Posterior vena cava (tissue), 2 donors: ENCODE results near the gene GRK4. TPM values are rescaled to one million over a fixed set of nuclear protein-coding genes. Genes with fewer than 3 reads are reported as not detected.
"Not testable (repeated sequence)": the region's sequence is repeated elsewhere in the genome, so short reads cannot be mapped to it uniquely, and the experiment has no call there.

Experiments
- DNase-seq: peaks from one replicate; pipeline ENCODE4 v3.0.0-alpha.2; 2020; ENCODE audit warnings: low spot score
- intact Hi-C, 2 donors: fragments of 100-400 bp; cut with DNase I; formaldehyde crosslinking; loops; one replicate each; pipeline versions ENCODE4 v1.14.1 to v1.14.2; 2022 to 2023
- long read RNA-seq, 2 donors: library from polyadenylated mRNA; unstranded; transcript quantifications; one replicate each; pipeline ENCODE4 v2.0.0, GENCODE V29; 2020 to 2021
- total RNA-seq, 2 donors: library from RNA; stranded (reverse); fragmentation: NEBNext Ultra II Directional; extraction: Animal tissue kit (Norgen Biotek cat#: 25700); gene quantifications; one replicate each; pipeline ENCODE4 v1.2.1, GENCODE V29; 2021
- donor health status: DM: yes; HTN: yes; CAD: no.
- donor health status: DM: yes; HTN: yes; CAD: no.

Gene GRK4
- 1 to 10 TPM; 5.6 to 8.0 TPM for total RNA-seq
- long read RNA-seq, donor 1, partial matches to known transcripts: 0 of 1 reads
- long read RNA-seq, donor 1, other reads (novel, unspliced or antisense): 1 of 1 reads
- long read RNA-seq, donor 2, partial matches to known transcripts: 0 of 1 reads
- long read RNA-seq, donor 2, other reads (novel, unspliced or antisense): 1 of 1 reads

GRCh38 chr4:2963175-2963965 is at the start of gene GRK4, which contains the start of gene NOP14:
GRK4 (plus strand) TSS chr4:2963571; CDS start chr4:2964071, 500 bp downstream.
NOP14 (minus strand) TSS chr4:2963406; CDS start chr4:2963319, 87 bp downstream.
- intact Hi-C loops: loop anchor here in 1 of 2 donors (10.0 kb wide), 1 partner anchor 719 kb away; the partner anchor contains the start of genes HAUS3 and POLN
- peak; percentile 100 for DNase-seq

GRCh38 chr4:2914256-2915126 is 48.9 kb upstream of the GRK4 start:
- DNase-seq: peak; percentile 44
- intact Hi-C loops: no loop called here

- intact Hi-C loops: no loop called here
Observed at GRCh38 chr4:2915789-2916188, 47.6 kb upstream of the GRK4 start.

GRCh38 chr4:2916696-2917095 is 46.7 kb upstream of the GRK4 start:
- intact Hi-C loops, DNase-seq: not testable (repeated sequence)

More at GRCh38 chr4:2915789-2916188, 47.6 kb upstream of the GRK4 start:
- peak; percentile 12 for DNase-seq

GRCh38 chr4:2918300-2918699 is 45.1 kb upstream of the GRK4 start:
- DNase-seq, intact Hi-C loops: not testable (repeated sequence)

- DNase-seq, intact Hi-C loops: not testable (repeated sequence)
Observed at GRCh38 chr4:2918714-2919113, 44.7 kb upstream of the GRK4 start.

- intact Hi-C loops: not testable (repeated sequence)
- peak; percentile 53 for DNase-seq
Observed at GRCh38 chr4:2922453-2923101, 40.8 kb upstream of the GRK4 start.

- intact Hi-C loops: no loop called here
- peak; percentile 46 for DNase-seq
Observed at GRCh38 chr4:2923141-2923551, 40.2 kb upstream of the GRK4 start.

GRCh38 chr4:2923668-2924173 is 39.6 kb upstream of the GRK4 start:
- DNase-seq: peak; percentile 60
- intact Hi-C loops: no loop called here

GRCh38 chr4:2924286-2924685 is 39.1 kb upstream of the GRK4 start:
- DNase-seq: peak; percentile 70

GRCh38 chr4:2924765-2925301 is 38.5 kb upstream of the GRK4 start:
- intact Hi-C loops: no loop called here
- DNase-seq: peak; percentile 73

More at GRCh38 chr4:2924286-2924685, 39.1 kb upstream of the GRK4 start:
- intact Hi-C loops: no loop called here

GRCh38 chr4:2925496-2925895 is 37.9 kb upstream of the GRK4 start:
- DNase-seq: peak; percentile 7
- intact Hi-C loops: no loop called here

GRCh38 chr4:2925931-2926860 is 37.2 kb upstream of the GRK4 start:
- intact Hi-C loops: no loop called here
- peak; percentile 76 for DNase-seq

- DNase-seq: peak; percentile 74
- intact Hi-C loops: no loop called here
Observed at GRCh38 chr4:2927016-2927695, 36.2 kb upstream of the GRK4 start.

- DNase-seq: peak; percentile 69
- intact Hi-C loops: no loop called here
Observed at GRCh38 chr4:2927696-2928075, 35.7 kb upstream of the GRK4 start.

GRCh38 chr4:2928242-2929176 is 34.9 kb upstream of the GRK4 start:
- intact Hi-C loops: no loop called here
- DNase-seq: peak; percentile 74
